Hypothalamus (tissue), 51 donors: Measurements from ENCODE around the gene SKIDA1.

Experiments
- DNase-seq, 51 donors: peaks; one replicate each; lab custom pipeline; 2025; lab: John Stamatoyannopoulos, UW

The SKIDA1 gene

DNA sequence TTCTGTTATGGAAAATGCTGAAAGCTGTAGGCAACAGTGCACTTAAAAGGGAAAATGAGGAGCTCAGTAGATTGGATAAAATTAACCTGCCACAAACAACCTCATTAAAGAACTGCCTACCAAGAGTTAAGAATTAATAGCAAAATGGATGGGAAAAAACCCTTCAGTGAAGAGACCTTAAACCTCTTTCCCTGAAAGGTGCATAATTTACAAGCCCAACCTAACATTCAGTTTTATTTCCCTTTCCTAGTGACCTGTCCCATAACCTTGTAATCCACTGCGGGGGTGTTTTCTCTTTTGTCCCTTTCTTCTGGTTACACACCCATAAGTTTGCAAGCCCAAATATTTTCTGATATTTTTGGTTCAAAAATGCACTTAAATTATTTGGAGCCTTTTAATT lies 21.9 kb downstream of the SKIDA1 start:
- DNase-seq = no peak

DNA sequence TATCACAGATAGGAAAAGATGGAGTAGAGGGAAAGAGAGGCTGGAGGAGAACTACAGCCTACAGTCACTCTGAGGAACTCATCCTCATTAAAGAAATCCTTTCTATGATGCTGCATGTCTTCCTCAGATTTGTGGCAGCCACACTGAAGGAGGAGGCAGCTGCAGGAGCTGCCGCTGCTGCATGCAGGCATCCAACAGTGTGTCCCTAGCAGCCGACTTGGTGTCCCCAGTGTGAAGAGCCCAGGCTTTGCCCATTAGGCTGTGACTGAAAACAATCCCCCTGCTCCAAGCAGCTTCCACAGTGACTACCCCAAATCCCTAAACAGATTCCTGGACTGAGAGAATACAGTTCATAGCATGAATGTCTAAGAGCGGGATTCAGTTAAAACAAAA lies 23.1 kb downstream of the SKIDA1 start:
- no peak for DNase-seq

DNA sequence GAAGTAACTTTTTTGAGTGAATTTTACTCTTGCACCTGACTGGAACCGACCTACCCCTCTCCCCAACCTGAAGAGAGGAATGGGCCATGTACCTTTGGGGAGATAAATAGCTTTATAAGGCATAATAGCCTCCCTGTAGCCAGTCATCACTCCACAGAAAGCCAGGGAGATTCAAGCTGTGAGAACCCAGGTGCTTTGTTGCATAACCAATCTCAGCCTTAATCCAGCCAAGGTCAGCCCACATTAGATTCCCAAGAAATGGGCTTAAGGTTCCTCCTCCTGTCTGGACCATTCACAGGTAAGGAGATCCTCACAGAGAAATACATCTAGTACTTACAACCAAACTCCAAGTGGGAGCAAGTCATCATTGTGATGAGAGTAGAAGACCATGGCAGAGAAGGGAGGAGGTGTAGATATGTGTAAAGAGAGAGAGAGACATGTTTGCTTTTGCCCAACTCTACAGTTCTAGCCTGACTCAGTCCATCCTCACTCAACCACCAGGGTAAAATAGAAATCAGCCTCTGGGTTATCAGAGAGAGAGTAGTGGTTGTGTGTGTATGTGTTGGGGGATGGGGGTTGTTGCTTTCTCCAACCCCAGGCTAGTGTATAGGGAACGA lies 23.6 kb downstream of the SKIDA1 start:
- no peak for DNase-seq

DNA sequence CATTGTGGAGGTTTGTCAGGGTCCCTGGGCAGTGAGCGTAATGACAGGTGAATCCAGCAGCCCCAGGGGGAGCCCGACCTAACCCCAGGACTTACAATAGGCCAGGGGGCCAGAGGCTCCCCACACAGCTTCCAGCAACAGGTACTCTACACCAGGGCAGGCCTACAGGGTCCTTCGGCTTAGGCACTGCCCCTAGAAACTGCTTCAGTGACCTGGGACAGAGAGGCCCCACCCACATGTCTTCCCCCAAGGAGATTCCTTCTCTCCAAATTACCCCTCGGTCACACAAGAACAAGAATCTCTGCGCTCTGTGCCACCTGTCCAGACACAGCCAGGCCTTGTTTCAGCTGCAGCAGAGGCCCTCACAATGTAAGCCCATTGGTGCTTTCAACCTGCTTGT lies 24.4 kb downstream of the SKIDA1 start:
- no peak for DNase-seq

DNA sequence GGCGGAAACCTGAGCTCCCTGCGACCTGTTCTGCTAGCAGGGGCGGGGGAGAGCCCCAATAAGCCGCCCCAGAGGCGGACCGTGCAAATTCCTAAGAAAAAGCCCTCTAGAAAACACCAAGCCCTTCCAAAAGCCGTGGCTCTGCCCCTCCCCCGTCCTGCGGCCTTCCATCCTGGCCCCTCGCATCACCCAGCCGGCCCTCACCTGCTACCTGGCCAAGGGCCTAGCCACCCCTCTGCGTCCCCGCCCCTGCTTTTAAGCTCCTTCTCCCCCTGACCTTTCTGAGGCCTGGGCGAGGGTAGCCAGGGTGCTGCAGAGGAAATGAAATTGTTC lies 24.9 kb downstream of the SKIDA1 start:
- no peak for DNase-seq

DNA sequence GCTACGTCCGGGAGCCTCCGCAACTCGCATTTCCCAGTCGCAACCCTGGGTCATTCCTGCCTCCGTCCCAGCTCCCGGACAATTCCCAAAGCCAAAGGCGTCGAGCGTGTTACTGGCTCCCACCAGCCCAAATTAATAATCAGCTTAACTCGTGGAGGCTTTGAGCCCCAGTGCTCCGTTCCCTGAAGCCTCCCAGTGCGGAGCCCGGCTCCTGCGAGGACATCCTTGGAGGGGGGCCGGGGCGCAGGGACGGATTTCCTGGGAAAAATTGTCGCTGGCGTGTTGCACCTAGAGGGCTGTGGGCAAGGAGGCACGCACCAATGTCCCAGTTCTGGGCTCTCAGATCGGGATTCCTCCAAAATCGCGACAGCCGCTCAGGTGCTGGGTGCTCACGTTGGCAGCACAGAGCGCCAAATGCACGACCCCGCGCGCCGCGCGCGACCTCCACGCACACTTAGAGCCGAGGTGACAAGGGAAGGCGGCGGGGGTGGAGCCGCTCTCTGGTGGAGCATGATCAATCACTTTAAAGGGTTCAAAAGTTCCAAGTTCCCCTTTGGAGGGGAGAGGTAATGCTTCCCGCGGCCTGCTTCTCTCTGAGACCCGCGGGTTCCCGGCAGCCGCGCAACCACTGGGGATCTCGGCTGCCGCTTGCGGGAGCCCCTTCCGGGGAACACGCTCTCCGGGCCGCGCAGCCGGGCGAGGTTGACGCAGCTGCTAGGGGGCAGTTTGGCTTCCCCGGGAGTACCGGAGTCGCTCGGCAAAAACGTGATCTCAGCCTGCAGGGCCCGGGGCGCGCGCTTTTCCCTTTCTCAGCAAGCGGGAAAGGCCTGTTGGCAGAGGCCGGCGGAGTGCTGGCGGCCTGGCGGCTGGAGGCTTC lies 25.5 kb downstream of the SKIDA1 start:
- peak in 2 of 51 donors; percentile 33 to 46 for DNase-seq

DNA sequence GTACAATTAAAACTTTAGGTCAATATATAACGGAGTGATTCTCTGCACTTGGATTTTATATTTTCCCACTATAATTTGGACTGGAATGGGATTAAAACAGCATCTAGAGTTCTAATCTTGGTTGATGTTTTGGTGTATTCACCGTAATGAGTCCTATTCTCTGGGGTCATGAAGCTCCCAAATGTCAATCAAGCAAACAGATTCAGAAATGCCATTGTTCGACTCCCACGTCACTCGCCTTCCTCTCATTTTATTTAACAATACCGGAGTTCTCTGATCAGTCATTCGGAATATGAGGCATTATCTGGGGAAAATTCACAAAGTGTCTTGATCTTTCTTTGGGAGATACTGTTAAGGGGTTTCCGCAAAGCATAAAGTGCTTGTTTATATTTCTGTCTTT lies 26.5 kb downstream of the SKIDA1 start:
- no peak for DNase-seq

DNA sequence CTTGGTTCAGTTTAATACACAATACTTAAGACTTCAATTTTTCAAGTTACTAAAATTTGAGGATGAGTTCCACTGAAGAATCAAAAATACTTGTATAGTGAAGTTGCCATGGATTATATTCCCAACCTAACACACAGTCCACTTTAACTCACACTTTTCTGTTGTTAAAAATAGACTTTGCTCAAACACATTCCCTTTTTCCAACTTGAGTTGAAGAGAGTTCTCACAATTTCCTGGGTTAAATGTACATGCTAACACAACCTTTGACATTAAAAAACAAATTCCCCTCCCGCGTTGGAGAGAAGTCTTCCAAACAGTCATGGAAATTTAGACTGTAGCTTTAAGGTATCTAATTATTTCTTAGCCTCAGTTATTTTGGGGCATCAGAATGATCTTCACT lies 27.1 kb downstream of the SKIDA1 start:
- DNase-seq = no peak

DNA sequence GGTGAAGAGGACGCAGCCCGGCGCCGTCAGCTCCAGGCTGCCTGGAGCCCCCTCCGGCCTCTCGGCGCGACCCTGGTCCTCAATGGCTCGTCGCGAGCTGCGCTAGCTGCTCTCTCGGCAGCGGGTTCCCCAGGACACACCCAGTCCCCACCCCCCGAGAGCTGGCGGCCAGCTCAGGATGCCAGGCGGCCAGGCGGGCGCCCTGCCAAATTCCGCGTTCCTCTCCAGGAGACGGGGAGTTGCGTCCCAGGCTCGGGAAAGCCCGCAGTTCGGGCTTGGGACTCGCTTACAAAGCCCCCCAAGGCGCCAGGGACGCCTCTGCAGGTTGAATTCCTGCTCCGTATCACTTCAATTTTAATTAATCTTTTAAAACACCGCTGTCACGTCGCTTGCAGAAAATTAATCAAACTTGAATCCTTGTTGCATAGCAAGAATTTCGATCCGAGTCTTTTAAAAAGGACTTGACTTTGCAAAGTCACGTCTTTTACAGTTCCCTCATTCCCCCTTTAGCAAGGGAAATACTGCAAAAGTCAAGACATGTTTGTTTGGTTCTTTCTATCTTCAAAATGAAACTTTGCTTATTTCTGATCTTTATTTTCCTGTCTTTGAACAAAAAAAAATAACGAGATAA lies 28.2 kb downstream of the SKIDA1 start:
- DNase-seq = peak in 49 of 51 donors; percentile 24 to 89 (median 75)

DNA sequence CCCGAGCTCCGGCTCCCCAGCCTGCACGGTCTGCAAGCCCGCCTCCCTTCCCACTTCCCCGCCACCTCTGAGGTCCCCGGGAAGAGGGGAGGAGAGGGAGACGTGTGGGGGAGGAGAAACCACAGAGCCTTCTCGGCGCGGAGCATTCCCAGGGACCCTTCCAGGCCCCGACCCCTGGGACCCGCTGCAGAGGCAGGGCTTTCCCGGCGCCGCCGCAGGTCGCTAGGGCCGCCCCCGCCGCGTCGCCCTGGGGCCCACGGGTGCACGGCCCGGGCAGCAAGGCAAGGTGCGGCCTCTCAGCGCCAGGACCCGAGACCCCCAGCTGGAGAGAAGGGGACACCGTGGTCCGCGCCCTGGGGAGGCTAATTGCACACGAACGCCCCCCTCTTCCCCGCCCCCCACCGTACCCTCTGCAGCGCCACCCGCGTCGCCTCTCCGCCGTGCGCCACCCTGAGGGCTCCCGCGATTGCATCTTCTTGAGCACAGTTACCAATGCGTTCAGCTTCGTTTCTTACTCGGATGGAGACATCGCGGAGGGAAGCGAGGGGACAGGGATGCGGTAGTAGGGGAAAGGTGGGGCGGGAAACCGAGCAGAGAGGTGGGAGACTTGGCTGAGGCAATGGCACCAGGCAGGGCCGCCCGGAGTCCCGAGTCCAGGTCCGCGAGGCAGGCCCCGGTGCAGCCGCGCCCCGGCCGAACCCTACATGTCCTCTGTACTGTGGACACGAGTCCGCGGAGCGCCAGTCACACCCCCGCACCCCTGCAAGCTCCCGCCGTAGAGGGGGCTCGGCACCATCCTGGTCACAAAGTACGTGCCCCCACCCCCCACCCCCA lies 28.9 kb downstream of the SKIDA1 start:
- peak in 40 of 51 donors; percentile 19 to 82 (median 58) for DNase-seq

DNA sequence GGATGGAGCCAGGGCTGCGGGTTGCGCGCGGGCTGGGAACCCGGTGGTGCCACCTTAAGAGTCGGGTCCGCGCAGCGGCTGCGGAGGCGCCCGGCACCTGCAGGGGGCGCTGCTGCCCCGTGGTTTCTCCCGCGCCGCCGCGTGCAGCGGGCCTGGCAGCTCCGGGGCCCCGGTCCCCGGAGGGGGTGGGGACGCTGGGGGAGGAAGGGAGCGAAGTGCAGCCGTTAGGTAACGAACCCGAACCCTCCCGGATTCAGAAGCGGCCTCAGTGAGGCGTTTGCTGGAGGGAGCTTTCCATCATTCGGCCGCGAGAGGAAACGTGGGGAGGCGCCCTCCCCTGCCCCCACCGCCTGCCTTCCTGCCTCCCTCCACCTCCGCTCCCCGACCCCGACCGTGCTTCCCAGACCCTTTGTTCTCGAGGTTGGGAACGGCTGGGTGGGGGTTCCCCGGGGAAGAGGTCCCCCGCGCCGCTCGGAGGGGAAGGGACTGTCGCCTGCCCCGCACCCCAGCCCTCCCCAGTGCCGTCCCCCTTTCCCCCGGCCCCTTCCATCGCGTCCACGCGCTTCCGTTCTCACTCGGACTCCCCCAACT lies 29.6 kb downstream of the SKIDA1 start:
- DNase-seq = peak in 49 of 51 donors; percentile 39 to 91 (median 80)

DNA sequence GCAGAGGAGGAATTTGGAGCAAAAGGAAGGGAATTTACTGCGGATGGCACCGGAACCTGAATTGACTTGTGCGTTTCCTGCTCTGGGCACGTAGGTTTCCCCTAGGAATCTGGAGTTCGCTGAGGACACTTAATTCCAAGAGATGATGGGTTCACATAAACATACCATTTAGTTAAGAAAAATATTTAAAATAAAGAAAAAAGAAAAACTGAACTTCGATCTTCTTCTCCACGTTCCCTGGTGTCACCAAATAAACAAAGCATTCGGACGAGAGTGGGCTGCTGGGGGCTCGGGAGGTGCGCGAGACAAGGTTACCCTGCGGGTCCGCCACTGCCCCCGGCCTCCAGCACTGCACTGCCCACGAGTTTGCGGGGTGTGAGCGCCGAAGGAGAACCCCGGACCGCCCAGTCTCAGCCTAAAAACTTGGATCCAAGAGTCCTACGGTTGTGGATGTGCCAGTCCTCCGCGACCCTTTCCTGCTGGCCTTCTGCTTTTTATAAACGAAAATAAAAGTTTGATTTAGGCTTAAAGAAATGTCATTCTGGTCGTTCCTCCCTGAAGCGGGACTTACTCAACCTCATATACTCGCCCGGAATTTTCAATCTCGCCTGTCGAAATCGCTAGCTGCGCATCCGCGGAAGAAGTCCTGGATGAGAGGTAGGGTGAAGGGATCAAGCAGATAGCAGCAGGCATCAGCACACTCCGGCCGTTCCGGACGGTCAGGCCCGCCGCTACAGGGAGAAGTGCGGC lies 30.3 kb downstream of the SKIDA1 start:
- peak in 1 of 51 donors; percentile 9 for DNase-seq

DNA sequence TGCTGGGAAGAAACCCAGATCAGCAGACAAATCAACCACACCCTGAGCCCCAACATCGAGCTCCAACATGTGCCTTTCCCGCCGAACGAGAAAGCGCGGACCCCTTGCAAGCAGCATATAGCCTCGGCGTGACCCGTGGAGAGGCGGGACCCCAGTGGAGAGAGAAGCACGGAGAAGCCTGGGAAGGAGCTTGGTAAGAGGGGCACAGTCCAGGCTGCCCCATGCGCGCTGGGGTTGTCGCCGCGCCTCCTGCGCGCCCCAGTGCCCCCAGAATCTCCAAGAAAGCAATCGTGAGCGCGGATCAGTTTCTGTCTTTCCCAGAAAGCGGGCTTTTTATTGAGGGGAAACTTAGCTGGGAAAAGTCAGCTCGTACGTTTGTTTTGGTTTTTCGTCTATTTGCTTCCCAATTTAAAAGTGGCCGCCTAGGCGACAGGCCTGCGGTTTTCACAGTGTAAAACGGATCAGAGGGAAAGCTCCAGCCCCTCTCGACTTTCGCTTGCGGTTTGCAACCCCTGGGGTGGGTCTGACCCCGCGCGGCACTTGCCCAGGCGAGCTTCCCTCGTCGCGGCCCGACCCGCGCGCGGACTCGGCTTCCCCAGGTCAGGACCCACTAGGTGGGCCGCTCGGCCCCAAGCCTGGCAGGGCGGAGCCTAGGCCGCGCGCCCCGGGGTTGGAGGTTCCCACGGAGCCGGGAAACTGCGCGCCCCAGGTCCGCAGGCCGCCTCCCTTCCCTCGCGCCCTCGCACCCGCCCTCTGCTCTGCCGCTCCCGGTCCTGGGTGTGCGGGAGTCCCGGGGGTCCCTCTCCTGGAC lies 31.1 kb downstream of the SKIDA1 start:
- peak in 12 of 51 donors; percentile 9 to 42 (median 24) for DNase-seq

DNA sequence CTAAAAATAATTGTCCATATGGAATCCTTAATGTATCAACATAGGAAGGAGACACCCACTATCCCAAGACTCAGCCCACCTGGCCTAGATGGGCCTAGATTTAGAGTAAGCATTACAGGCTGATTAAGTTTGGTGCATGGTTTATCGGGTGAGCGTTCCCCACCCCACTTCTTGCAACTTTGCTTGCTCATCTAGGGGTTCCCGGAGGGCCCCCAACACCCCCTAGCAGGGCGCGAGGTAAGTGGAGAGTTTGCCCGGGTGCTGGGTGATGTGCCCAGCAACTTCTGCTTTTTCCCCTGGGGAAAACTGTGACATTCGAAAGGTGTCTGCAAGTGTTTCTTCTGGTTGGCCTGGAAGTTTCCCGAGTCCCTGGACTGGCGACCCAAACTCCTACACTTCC lies 31.7 kb downstream of the SKIDA1 start:
- no peak for DNase-seq

DNA sequence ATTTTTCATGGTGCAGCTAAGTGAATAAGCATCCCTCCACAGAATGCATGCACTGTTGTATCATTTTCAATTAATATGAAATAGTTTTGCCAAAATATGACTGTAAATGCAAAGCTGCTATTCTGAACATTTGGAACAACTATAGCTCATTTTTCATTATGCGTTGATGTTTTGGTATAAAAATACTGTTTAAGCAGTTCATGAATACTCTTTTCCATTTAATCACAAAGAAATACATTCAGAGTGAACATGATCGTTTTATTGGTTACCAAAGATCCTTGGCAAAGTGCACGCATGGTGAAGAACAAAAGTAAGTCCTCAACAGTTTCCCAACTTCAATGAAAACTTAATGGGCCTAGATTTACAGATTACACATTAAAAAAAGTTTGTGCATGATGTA lies 33.1 kb downstream of the SKIDA1 start:
- DNase-seq = no peak

DNA sequence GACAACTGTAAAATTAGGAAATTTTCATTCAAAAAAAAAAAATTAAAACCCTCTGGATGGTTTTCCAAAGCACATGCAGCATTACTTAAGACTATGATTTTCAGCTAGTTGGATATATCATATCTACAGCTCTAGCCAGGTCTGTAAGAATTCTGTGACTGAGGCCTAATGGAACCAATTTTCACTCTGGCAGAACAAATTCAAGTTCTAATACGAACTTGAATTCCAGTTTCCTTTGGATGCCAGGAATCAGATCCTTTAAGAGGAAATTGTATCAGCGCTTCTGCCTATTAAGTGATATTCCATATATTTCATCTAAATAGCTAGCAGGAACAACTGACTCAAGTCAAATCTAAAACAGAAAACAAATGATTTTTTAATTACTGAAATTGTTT lies 34.8 kb downstream of the SKIDA1 start:
- DNase-seq = no peak

DNA sequence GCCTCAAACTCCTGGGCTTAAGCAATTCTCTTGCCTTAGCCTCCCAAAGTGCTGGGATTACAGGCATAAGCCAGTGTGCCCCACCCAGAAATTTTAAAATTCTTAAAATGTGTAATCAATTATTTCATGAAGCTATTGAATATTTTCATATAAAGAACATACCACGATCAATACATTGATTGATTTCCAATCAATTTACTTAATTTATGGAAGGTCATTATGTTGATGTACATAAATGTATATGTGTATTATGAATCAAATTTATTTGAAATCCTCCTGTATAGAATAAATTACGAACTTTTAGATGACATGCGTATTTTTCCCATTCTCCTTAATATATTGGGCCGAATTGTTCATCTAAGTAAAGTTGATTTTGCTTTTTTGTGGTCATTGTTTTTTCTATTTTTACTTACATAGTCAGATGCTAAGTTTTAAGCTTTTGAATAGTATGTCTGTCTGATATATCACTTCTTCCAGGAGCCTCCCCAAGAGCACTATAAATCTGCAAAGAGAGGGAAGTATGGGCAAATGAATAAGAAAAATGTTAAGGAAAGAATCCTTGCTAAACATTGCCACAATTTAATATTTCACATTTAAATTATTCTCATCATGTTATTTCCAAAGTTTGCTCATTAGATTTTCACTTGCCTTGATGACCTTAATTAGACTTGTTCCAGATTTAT lies 35.3 kb downstream of the SKIDA1 start:
- DNase-seq = no peak

DNA sequence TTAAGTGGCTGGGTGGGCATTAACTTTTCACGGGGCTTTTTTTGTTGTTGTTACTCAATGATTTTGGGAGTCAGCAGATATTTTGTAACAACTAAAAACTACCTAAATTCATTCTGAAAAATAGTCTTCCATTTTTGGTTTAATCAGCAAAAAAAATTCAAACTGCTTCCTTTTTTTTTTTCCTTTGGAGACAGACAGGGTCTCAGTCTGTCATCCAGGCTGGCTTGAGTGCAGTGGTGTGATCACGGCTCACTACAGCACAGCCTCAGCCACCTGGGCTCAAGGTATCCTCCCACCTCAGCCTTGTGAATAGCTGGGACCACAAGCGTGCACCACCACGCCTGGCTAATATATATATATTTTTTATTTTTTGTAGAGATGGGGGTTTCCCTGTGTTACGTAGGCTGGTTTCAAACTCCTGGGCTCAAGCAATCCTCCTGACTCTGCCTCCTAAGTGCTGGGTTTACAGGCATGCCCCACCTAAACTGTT lies 36.5 kb downstream of the SKIDA1 start:
- DNase-seq = no peak
